CD4-positive, alpha-beta T cell treated with Interleukin-2 at 100 ng/mL for 4 hours (primary cell): ENCODE data around the gene GPX4.
A peak's percentile ranks its signal among the peaks of the same experiment; 100 is the strongest.

Source experiments
- DNase-seq: peaks from one replicate; pipeline ENCODE4 v3.0.0-alpha.2; 2020; ENCODE audit warnings: low spot score

The GPX4 gene

GRCh38 chr19:1103708-1104310, at the start of gene GPX4:
GPX4 (plus strand) TSS chr19:1103994; CDS start chr19:1104044, 50 bp downstream.
- peak; percentile 98 for DNase-seq

GRCh38 chr19:1054102-1055027, 49.4 kb upstream of the GPX4 start:
- no peak for DNase-seq

GRCh38 chr19:1055028-1055425, 48.8 kb upstream of the GPX4 start:
- DNase-seq, result no peak

GRCh38 chr19:1055886-1056620, 47.7 kb upstream of the GPX4 start:
- DNase-seq, result no peak

- peak; percentile 74 for DNase-seq
Observed at GRCh38 chr19:1057176-1057855, 46.5 kb upstream of the GPX4 start.

GRCh38 chr19:1058112-1058511, 45.7 kb upstream of the GPX4 start:
- no peak for DNase-seq

GRCh38 chr19:1060689-1061088, 43.1 kb upstream of the GPX4 start:
- no peak for DNase-seq

GRCh38 chr19:1061987-1062386, 41.8 kb upstream of the GPX4 start:
- DNase-seq, result no peak

GRCh38 chr19:1062387-1063029, 41.3 kb upstream of the GPX4 start:
- no peak for DNase-seq

- DNase-seq, result no peak
Observed at GRCh38 chr19:1063030-1063908, 40.5 kb upstream of the GPX4 start.

GRCh38 chr19:1063909-1064660, 39.7 kb upstream of the GPX4 start:
- no peak for DNase-seq

GRCh38 chr19:1064661-1065605, 38.9 kb upstream of the GPX4 start:
- DNase-seq, result peak; percentile 75

GRCh38 chr19:1065606-1066109, 38.1 kb upstream of the GPX4 start:
- no peak for DNase-seq

- DNase-seq, result no peak
Observed at GRCh38 chr19:1066251-1066747, 37.5 kb upstream of the GPX4 start.

- DNase-seq, result peak; percentile 87
Observed at GRCh38 chr19:1066748-1067340, 37.0 kb upstream of the GPX4 start, which contains the start of gene ARHGAP45. ARHGAP45 (plus strand) TSS chr19:1067167; CDS start chr19:1067406, 239 bp downstream.

- DNase-seq, result peak; percentile 73
Observed at GRCh38 chr19:1067341-1067957, 36.3 kb upstream of the GPX4 start.
